Stimulated activated CD4-positive, alpha-beta T cell treated with anti-CD3 and anti-CD28 coated beads, Interleukin-12 subunit alpha, Interleukin-12 subunit beta, amount 100 ng/mL, for 48 hours (primary cell): ENCODE measurements around the gene TPRN.

Source experiments
- DNase-seq, 3 donors: peaks; one replicate each; pipeline ENCODE4 v3.0.0-alpha.2; 2020; ENCODE audit warnings: low read depth in 2 of 3, low spot score in 1 of 3

Gene TPRN

GRCh38 chr9:137174722-137175293, 25.7 kb downstream of the TPRN start:
- DNase-seq = no peak

GRCh38 chr9:137173796-137174664, 26.5 kb downstream of the TPRN start:
- DNase-seq = no peak

GRCh38 chr9:137172901-137173795, 27.4 kb downstream of the TPRN start:
- DNase-seq = no peak

GRCh38 chr9:137171149-137171900, 29.2 kb downstream of the TPRN start:
- no peak for DNase-seq

- DNase-seq = no peak
These were observed 29.9 kb downstream of the TPRN start for GRCh38 chr9:137170486-137171148.

- DNase-seq = no peak
These were observed 30.6 kb downstream of the TPRN start, which contains the start of gene LRRC26 for GRCh38 chr9:137169896-137170358. Gene LRRC26 (minus strand): TSS chr9:137170051. CDS start chr9:137169943, 108 bp downstream.

GRCh38 chr9:137168904-137169856, 31.4 kb downstream of the TPRN start:
- DNase-seq = no peak

GRCh38 chr9:137168573-137168903, 32.0 kb downstream of the TPRN start:
- no peak for DNase-seq

GRCh38 chr9:137167747-137168572, 32.6 kb downstream of the TPRN start:
- no peak for DNase-seq

- no peak for DNase-seq
These were observed 33.2 kb downstream of the TPRN start for GRCh38 chr9:137167277-137167746.

- DNase-seq = no peak
These were observed 33.9 kb downstream of the TPRN start for GRCh38 chr9:137166380-137167229.

GRCh38 chr9:137165250-137165836, 35.2 kb downstream of the TPRN start:
- DNase-seq = no peak

GRCh38 chr9:137164370-137165249, 35.9 kb downstream of the TPRN start:
- no peak for DNase-seq

- no peak for DNase-seq
These were observed 36.7 kb downstream of the TPRN start for GRCh38 chr9:137163805-137164204.

- DNase-seq = no peak
These were observed 37.2 kb downstream of the TPRN start for GRCh38 chr9:137163365-137163715.
